Breast epithelium (tissue), 3 donors: Measurements from ENCODE around the gene CRK.

Experiments
- POLR2A ChIP-seq: fragments of 450-650 bp; IDR thresholded peaks from one replicate; pipeline ENCODE4 v1.6.1; 2016; ENCODE audit warnings: antibody characterized with exemption, mild to moderate bottlenecking, moderate library complexity
- POLR2AphosphoS5 ChIP-seq, 3 donors: sonication (generic); formaldehyde crosslinking; IDR thresholded peaks; one replicate each; pipeline ENCODE4 v1.6.1; 2017; ENCODE audit warnings: antibody characterized with exemption in 3 of 3
- TF ChIP-seq, protein P1 (sequence below), 3 donors: fragments of 450-650 bp; IDR thresholded peaks; one replicate each; pipeline ENCODE4 v1.5.1; 2016 to 2017; ENCODE audit warnings: antibody characterized with exemption in 3 of 3, mild to moderate bottlenecking in 3 of 3, moderate library complexity in 3 of 3

DNA sequence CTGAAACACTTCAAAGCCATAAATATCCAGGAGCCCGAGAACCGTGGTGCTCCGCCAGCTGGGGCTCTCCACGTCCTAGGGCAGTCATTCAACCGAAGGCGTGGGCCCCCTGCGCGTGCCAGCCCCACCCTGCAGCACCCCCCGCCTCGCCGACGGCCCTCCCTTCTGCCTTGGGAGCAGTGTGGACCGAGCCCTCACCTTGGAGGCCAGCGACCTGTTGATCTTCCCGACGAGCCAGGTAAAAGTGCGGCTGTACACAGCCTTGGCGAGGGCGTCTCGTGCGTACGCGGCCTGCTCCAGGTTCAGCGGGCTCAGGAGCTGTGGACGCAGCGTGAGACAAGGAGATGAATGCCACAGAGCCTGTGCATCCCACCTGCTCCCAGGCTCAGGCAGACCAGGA lies 22.4 kb upstream of the CRK start:
- TF ChIP-seq, protein P1, sequence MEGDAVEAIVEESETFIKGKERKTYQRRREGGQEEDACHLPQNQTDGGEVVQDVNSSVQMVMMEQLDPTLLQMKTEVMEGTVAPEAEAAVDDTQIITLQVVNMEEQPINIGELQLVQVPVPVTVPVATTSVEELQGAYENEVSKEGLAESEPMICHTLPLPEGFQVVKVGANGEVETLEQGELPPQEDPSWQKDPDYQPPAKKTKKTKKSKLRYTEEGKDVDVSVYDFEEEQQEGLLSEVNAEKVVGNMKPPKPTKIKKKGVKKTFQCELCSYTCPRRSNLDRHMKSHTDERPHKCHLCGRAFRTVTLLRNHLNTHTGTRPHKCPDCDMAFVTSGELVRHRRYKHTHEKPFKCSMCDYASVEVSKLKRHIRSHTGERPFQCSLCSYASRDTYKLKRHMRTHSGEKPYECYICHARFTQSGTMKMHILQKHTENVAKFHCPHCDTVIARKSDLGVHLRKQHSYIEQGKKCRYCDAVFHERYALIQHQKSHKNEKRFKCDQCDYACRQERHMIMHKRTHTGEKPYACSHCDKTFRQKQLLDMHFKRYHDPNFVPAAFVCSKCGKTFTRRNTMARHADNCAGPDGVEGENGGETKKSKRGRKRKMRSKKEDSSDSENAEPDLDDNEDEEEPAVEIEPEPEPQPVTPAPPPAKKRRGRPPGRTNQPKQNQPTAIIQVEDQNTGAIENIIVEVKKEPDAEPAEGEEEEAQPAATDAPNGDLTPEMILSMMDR (IDR thresholded peaks at IDR 0.05) = no peak
- TF ChIP-seq POLR2A = no peak
- no peak for TF ChIP-seq POLR2AphosphoS5 (IDR thresholded peaks at IDR 0.05)
